HepG2 (cell line): ENCODE data around the gene CABP2. TPM values are rescaled to one million over a fixed set of nuclear protein-coding genes. Genes with fewer than 3 reads are reported as not detected.

Experiments used
- BCLAF1 ChIP-seq: fragments of 450-650 bp; IDR thresholded peaks from 2 replicates; pipeline ENCODE4 v1.6.1; 2017; ENCODE audit warnings: mild to moderate bottlenecking
- CREM ChIP-seq, 2 experiments: sonication (generic) in 1 of 2; formaldehyde crosslinking in 1 of 2; IDR thresholded peaks; 2 replicates each; pipeline versions ENCODE4 v1.4.0 to v1.6.1; 2016 to 2020; ENCODE audit warnings: antibody characterized with exemption in 1 of 2, mild to moderate bottlenecking in 1 of 2, missing genetic modification reagents in 1 of 2
- EED ChIP-seq: sonication (generic); formaldehyde crosslinking; IDR thresholded peaks from 2 replicates; pipeline ENCODE4 v1.5.0; 2020; ENCODE audit warnings: mild to moderate bottlenecking, missing genetic modification reagents
- FLYWCH1 ChIP-seq: sonication (generic); formaldehyde crosslinking; IDR thresholded peaks from 2 replicates; pipeline ENCODE4 v1.8.1; 2023; ENCODE audit warnings: mild to moderate bottlenecking, missing genetic modification reagents
- GTF3A ChIP-seq: sonication (generic); formaldehyde crosslinking; conservative IDR thresholded peaks from 2 replicates; pipeline ENCODE4 v1.4.0; 2020; ENCODE audit warnings: mild to moderate bottlenecking, missing genetic modification reagents
- MLLT10 ChIP-seq: sonication (generic); formaldehyde crosslinking; IDR thresholded peaks from 2 replicates; pipeline ENCODE4 v1.4.0; 2020; ENCODE audit warnings: missing genetic modification reagents
- POGK ChIP-seq: sonication (generic); formaldehyde crosslinking; conservative IDR thresholded peaks from 2 replicates; pipeline ENCODE4 v1.8.0; 2022; ENCODE audit warnings: mild to moderate bottlenecking, moderate library complexity, missing genetic modification reagents
- RBM39 ChIP-seq: fragments of 200-400 bp; formaldehyde crosslinking; IDR thresholded peaks from one replicate; pipeline ENCODE4 v1.6.1; 2018; ENCODE audit warnings: antibody characterized with exemption, mild to moderate bottlenecking, low read depth, low read length; ENCODE audit not compliant: poor library complexity, severe bottlenecking
- SALL1 ChIP-seq: sonication (generic); formaldehyde crosslinking; IDR thresholded peaks from 2 replicates; pipeline ENCODE4 v1.8.0; 2022; ENCODE audit warnings: mild to moderate bottlenecking, missing genetic modification reagents
- SSRP1 ChIP-seq: IDR thresholded peaks from 2 replicates; pipeline ENCODE4 v1.6.1; 2016; ENCODE audit warnings: control low read depth
- ZNF224 ChIP-seq: sonication (generic); formaldehyde crosslinking; IDR thresholded peaks from 2 replicates; pipeline ENCODE4 v1.5.0; 2020; ENCODE audit warnings: mild to moderate bottlenecking, missing genetic modification reagents
- ZNF260 ChIP-seq: sonication (generic); formaldehyde crosslinking; IDR thresholded peaks from 2 replicates; pipeline ENCODE4 v1.4.0; 2020; ENCODE audit warnings: missing genetic modification reagents, low read depth, mild to moderate bottlenecking, borderline replicate concordance
- ZNF407 ChIP-seq: sonication (generic); formaldehyde crosslinking; IDR thresholded peaks from one replicate; pipeline ENCODE4 v1.5.1; 2020; ENCODE audit warnings: mild to moderate bottlenecking, missing genetic modification reagents; ENCODE audit errors: not compliant biosample characterization
- ZNF776 ChIP-seq: sonication (generic); formaldehyde crosslinking; IDR thresholded peaks from 2 replicates; pipeline ENCODE4 v1.4.0; 2020; ENCODE audit warnings: mild to moderate bottlenecking, missing genetic modification reagents
- ZSCAN12 ChIP-seq: sonication (generic); formaldehyde crosslinking; IDR thresholded peaks from 2 replicates; pipeline ENCODE4 v1.9.0; 2021; ENCODE audit warnings: mild to moderate bottlenecking, missing genetic modification reagents
- ZSCAN9 ChIP-seq: IDR thresholded peaks from 2 replicates; pipeline ENCODE4 v1.6.1; 2016; ENCODE audit warnings: borderline replicate concordance
- polyA plus RNA-seq, 8 experiments: library from polyadenylated mRNA; depleted of rRNA in 3 of 8; stranded (reverse) in 7 of 8; unstranded in 1 of 8; fragments of >200 nt; fragmentation: Illumina TruSeq in 4 of 8; extraction: Trizol in 4 of 8; gene quantifications; 2 replicates each; pipeline versions ENCODE4 v1.2.1 to v1.2.3, GENCODE V29; 2011 to 2016; ENCODE audit warnings: low read depth in 4 of 8, missing spikeins in 1 of 8, mixed read lengths in 1 of 8; ENCODE audit not compliant: insufficient read depth in 1 of 8
- total RNA-seq, 5 experiments: library from RNA; depleted of rRNA; stranded (reverse); fragments of >200 nt; fragmentation: Illumina TruSeq; extraction: Trizol; gene quantifications; 2 replicates each; pipeline ENCODE4 v1.2.3, GENCODE V29; 2016; ENCODE audit warnings: low read depth in 1 of 5

Gene CABP2
- total and polyA plus RNA-seq, 2 of the 13 experiments (the other 11 are each of a cell fraction or from before 2014, with no cell fraction given), result not detected

GRCh38 chr11:67505605-67506396 lies 17.4 kb downstream of the CABP2 start (continued):
- TF ChIP-seq ZNF776 (CRISPR knock-in tag) (no peak), RBM39 (no peak), ZNF260 (CRISPR knock-in tag) (no peak), MLLT10 (CRISPR knock-in tag) (no peak), EED (CRISPR knock-in tag) (no peak), ZNF407 (CRISPR knock-in tag) (peak; percentile 59), BCLAF1 (no peak), SALL1 (CRISPR knock-in tag) (no peak), SSRP1 (CRISPR knock-in tag) (no peak), ZSCAN9 (CRISPR knock-in tag) (no peak), GTF3A (CRISPR knock-in tag) (peak; percentile 63; the same call in 1 of the 2 replicates), POGK (no peak; the same call in 1 of the 2 replicates), CREM (IDR thresholded peaks at IDR 0.05) (peak; percentile 36; the same call in 1 of the 2 replicates), CREM (CRISPR knock-in tag; IDR thresholded peaks at IDR 0.05) (no peak), ZNF224 (no peak), ZSCAN12 (CRISPR knock-in tag) (no peak), FLYWCH1 (CRISPR knock-in tag) (no peak)
